ENCODE measurements around the gene FSTL4.

DNA sequence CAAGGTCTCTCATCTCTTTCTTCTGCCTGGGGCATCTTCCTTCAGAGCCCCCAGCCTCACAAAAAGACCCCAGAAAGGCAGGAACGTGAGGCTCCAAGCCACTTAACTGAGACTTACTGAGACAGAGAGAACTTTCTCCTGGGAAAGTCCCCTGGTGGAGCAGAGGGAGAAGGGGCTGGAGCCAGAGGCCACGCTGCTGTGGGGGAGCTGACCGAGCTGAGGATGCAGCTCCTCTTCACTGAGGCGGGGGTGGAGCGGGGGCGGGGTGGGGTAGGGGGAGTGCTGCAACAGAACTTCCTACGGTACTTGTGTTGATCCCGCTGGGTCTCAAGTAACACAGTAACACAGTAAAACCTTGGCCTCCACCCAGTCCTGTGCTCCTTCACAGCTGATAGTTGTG lies 204.0 kb downstream of the FSTL4 start:
- TF ChIP-seq POLR2A (IDR thresholded peaks at IDR 0.05; ENCODE audit: low read depth, low read length), result no peak
- no peak for TF ChIP-seq FOS (IDR thresholded peaks at IDR 0.05; ENCODE audit: low read depth, low read length)
- TF ChIP-seq, protein P1, sequence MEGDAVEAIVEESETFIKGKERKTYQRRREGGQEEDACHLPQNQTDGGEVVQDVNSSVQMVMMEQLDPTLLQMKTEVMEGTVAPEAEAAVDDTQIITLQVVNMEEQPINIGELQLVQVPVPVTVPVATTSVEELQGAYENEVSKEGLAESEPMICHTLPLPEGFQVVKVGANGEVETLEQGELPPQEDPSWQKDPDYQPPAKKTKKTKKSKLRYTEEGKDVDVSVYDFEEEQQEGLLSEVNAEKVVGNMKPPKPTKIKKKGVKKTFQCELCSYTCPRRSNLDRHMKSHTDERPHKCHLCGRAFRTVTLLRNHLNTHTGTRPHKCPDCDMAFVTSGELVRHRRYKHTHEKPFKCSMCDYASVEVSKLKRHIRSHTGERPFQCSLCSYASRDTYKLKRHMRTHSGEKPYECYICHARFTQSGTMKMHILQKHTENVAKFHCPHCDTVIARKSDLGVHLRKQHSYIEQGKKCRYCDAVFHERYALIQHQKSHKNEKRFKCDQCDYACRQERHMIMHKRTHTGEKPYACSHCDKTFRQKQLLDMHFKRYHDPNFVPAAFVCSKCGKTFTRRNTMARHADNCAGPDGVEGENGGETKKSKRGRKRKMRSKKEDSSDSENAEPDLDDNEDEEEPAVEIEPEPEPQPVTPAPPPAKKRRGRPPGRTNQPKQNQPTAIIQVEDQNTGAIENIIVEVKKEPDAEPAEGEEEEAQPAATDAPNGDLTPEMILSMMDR (conservative IDR thresholded peaks at IDR 0.05; ENCODE audit: low read depth, low read length), result no peak
- TF ChIP-seq CEBPB (IDR thresholded peaks at IDR 0.05; ENCODE audit: low read depth, low read length), result no peak
- TF ChIP-seq MAFK (IDR thresholded peaks at IDR 0.05; ENCODE audit: low read depth, low read length), result no peak
- TF ChIP-seq RAD21 (IDR thresholded peaks at IDR 0.05; ENCODE audit: low read length), result no peak
- TF ChIP-seq, protein P2, sequence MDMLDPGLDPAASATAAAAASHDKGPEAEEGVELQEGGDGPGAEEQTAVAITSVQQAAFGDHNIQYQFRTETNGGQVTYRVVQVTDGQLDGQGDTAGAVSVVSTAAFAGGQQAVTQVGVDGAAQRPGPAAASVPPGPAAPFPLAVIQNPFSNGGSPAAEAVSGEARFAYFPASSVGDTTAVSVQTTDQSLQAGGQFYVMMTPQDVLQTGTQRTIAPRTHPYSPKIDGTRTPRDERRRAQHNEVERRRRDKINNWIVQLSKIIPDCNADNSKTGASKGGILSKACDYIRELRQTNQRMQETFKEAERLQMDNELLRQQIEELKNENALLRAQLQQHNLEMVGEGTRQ (IDR thresholded peaks at IDR 0.05; ENCODE audit: low read depth, low read length), result no peak
- TF ChIP-seq, protein P3, sequence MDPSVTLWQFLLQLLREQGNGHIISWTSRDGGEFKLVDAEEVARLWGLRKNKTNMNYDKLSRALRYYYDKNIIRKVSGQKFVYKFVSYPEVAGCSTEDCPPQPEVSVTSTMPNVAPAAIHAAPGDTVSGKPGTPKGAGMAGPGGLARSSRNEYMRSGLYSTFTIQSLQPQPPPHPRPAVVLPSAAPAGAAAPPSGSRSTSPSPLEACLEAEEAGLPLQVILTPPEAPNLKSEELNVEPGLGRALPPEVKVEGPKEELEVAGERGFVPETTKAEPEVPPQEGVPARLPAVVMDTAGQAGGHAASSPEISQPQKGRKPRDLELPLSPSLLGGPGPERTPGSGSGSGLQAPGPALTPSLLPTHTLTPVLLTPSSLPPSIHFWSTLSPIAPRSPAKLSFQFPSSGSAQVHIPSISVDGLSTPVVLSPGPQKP (IDR thresholded peaks at IDR 0.05; ENCODE audit: borderline replicate concordance, low read depth, low read length), result no peak
- TF ChIP-seq RFX5 (IDR thresholded peaks at IDR 0.05; ENCODE audit: low read depth, low read length), result no peak
- TF ChIP-seq MAZ (IDR thresholded peaks at IDR 0.05; ENCODE audit: borderline replicate concordance, low read depth, low read length), result no peak
- no peak for TF ChIP-seq MXI1 (IDR thresholded peaks at IDR 0.05; ENCODE audit: borderline replicate concordance, low read depth, low read length)
- TF ChIP-seq RCOR1 (IDR thresholded peaks at IDR 0.05; ENCODE audit: insufficient replicate concordance, low read length), result no peak
- no peak for TF ChIP-seq SMC3 (IDR thresholded peaks at IDR 0.05; ENCODE audit: low read depth, low read length)

Measured in IMR-90 (cell line).